ENCODE data around the gene CRY1.

CRY1 gene

DNA sequence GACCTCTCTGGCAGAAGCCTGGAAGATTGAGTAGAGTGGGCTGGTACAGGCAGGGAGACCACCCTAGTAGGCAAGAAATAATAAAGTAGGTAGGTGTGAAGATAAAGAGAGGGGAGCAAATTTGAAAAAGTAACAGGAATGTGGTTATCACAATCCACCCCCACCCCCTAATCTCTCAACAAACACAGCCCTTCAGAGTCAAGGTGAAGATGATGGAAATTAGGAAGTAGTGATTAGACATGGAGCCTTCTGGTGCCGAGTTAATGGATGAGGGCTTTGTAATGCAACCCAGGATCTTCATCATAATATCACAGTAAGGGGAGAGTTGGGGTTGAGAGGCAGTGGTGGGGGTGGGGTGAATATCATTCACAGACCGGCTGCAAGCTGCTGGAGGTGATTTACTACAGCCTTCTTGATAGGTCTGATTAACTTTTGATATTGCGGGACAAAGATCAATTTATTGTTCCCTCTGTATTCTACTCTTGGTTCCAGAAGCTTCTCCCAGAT lies 29.2 kb upstream of the CRY1 start:
- no peak overlapping the region for H3K4me3 ChIP-seq (ENCODE audit: low read depth, low read length)
- DNase-seq (ENCODE audit: low read depth): no peak
- TF ChIP-seq, protein P1, sequence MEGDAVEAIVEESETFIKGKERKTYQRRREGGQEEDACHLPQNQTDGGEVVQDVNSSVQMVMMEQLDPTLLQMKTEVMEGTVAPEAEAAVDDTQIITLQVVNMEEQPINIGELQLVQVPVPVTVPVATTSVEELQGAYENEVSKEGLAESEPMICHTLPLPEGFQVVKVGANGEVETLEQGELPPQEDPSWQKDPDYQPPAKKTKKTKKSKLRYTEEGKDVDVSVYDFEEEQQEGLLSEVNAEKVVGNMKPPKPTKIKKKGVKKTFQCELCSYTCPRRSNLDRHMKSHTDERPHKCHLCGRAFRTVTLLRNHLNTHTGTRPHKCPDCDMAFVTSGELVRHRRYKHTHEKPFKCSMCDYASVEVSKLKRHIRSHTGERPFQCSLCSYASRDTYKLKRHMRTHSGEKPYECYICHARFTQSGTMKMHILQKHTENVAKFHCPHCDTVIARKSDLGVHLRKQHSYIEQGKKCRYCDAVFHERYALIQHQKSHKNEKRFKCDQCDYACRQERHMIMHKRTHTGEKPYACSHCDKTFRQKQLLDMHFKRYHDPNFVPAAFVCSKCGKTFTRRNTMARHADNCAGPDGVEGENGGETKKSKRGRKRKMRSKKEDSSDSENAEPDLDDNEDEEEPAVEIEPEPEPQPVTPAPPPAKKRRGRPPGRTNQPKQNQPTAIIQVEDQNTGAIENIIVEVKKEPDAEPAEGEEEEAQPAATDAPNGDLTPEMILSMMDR (conservative IDR thresholded peaks at IDR 0.05; ENCODE audit: low read depth, low read length): no peak

DNA sequence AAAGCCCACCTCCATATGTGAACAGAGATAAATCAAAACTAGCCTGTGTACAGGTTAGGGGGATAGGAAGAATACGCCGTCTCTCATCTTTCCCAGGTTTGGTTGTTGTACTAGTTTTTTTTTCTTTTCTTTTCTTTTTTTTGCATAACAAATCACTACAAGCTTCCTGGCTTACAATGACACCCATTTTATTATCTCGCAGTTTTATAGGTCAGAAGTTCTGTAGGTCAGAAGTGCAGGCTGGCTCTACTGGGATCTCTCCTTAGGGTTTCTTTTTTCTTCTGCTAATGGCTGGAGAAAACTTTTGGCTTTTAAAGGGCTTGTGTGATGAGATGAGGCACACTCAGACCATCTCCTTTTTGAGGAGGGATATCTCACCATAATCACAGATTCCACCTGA lies 25.7 kb upstream of the CRY1 start:
- TF ChIP-seq, protein P1 (conservative IDR thresholded peaks at IDR 0.05; ENCODE audit: low read depth, low read length): no peak
- DNase-seq (ENCODE audit: low read depth): no peak
- no peak overlapping the region for H3K4me3 ChIP-seq (ENCODE audit: low read depth, low read length)

DNA sequence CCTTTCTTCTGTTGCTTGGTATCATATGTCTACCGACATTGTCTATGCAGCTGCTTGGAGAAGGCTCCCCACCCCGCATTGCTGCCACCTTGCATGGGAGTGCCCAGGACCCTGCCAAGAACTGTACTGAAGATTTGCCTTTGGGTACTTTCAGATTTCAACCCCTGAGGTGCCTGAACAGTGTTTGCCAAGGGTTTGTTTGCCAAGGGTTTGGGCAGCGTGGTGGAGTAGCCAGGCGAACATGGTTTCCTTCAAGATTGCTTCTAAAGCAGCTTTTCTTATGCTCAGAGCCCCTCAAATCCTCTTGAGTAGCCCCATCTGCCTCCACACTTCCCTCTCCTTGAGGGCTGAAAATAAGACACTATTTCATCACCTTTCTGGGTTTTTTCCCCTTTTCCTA lies 25.3 kb upstream of the CRY1 start:
- TF ChIP-seq, protein P1 (conservative IDR thresholded peaks at IDR 0.05; ENCODE audit: low read depth, low read length): no peak
- DNase-seq (ENCODE audit: low read depth): no peak
- no peak overlapping the region for H3K4me3 ChIP-seq (ENCODE audit: low read depth, low read length)

DNA sequence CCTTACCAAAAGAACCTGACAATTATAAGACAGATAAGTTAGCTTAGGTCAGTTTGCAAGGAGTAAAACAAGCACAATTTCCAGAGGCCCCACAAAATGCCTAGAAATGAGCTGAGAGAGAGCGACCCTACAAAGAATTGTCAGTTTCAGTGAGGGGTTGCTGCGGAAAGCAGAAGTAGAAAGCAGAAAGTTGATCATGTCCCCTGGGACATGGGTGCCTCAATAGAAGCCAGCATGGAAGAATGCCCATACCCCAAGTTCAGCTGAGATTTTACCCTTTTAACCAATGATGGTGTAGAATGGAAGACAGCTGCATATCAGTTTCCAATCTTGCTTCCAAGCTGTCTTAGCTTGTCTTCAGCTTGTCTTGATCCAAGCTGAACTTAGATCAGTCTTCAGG lies 21.8 kb upstream of the CRY1 start:
- H3K4me3 ChIP-seq (ENCODE audit: low read depth, low read length): no peak overlapping the region
- TF ChIP-seq, protein P1 (conservative IDR thresholded peaks at IDR 0.05; ENCODE audit: low read depth, low read length): no peak
- DNase-seq (ENCODE audit: low read depth): no peak

DNA sequence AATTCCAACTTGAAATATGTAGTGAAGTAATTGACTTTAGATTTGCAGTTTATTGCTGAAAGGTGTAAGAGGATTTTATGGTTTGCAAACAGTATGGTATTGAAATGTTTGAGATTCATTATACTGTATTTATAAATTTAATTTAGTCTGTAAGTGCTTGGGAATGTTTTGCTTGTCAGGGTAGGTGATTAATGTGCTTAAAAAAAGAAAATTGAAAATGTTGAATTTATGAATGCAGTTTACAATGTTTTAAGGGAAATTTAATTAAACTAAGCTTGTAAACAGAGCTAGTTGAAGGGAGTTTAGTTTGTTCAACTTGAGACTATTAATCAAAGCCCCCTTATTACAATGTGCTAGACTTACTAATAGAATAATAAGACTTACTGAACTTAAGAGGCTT lies 18.0 kb upstream of the CRY1 start:
- DNase-seq (ENCODE audit: low read depth): no peak
- TF ChIP-seq, protein P1 (conservative IDR thresholded peaks at IDR 0.05; ENCODE audit: low read depth, low read length): no peak
- no peak overlapping the region for H3K4me3 ChIP-seq (ENCODE audit: low read depth, low read length)

DNA sequence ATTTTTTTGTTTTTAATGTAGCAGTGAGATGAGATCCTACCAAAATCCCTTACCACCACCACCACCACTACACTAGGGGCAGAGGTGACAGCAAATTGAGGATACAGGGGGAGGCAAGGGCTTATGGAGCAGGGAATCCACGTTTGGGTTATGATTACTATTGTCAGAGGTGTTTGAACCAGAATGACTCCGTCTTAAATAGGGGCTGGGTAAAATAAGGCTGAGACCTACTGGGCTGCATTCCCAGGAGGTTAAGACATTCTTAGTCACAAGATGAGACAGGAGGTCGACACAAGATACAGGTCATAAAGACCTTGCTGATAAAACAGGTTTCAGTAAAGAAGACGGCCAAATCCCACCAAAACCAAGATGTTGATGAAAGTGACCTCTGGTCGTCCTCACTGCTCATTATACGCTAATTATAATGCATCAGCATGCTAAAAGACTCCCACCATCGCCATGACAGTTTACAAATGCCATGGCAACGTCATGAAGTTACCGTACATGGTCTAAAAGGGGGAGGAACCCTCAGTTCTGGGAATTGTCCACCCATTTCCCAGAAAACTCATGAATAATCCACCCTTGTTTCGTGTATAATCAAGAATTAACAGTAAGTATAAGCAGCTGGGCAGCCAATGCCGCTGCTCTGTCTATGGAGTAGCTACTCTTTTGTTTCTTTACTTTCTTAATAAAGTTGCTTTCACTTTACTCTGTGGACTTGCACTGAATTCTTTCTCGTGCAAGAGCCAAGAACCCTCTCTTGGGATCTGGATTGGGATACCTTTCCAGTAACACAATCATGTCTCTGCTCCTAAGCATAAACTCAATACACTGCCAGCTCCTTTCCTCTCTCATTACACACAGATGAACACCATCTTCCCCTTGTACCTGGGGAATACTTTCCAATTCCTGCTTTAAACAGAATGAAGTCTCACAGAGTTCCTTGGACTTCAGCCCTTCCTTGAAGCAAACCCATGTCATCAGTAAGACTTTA lies 16.7 kb upstream of the CRY1 start:
- no peak overlapping the region for H3K4me3 ChIP-seq (ENCODE audit: low read depth, low read length)
- TF ChIP-seq, protein P1 (conservative IDR thresholded peaks at IDR 0.05; ENCODE audit: low read depth, low read length): no peak

More for the DNA sequence above, 16.7 kb upstream of the CRY1 start:
- no peak for DNase-seq (ENCODE audit: low read depth)
